Neural cell (in vitro differentiated cells): ENCODE data around the gene ST6GAL1.

Experiments used
- POLR2AphosphoS5 ChIP-seq: IDR thresholded peaks from 2 replicates; pipeline ENCODE4 v1.6.1; 2012
- TF ChIP-seq, protein P1 (sequence below): fragments of 450-650 bp; IDR thresholded peaks from 2 replicates; pipeline ENCODE4 v1.5.1; 2014; ENCODE audit warnings: antibody characterized with exemption, mild to moderate bottlenecking, moderate library complexity; ENCODE audit not compliant: poor library complexity, severe bottlenecking

- TF ChIP-seq, protein P1, sequence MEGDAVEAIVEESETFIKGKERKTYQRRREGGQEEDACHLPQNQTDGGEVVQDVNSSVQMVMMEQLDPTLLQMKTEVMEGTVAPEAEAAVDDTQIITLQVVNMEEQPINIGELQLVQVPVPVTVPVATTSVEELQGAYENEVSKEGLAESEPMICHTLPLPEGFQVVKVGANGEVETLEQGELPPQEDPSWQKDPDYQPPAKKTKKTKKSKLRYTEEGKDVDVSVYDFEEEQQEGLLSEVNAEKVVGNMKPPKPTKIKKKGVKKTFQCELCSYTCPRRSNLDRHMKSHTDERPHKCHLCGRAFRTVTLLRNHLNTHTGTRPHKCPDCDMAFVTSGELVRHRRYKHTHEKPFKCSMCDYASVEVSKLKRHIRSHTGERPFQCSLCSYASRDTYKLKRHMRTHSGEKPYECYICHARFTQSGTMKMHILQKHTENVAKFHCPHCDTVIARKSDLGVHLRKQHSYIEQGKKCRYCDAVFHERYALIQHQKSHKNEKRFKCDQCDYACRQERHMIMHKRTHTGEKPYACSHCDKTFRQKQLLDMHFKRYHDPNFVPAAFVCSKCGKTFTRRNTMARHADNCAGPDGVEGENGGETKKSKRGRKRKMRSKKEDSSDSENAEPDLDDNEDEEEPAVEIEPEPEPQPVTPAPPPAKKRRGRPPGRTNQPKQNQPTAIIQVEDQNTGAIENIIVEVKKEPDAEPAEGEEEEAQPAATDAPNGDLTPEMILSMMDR: no peak
- no peak for TF ChIP-seq POLR2AphosphoS5
Observed at GRCh38 chr3:187076297-187076696, 146.0 kb downstream of the ST6GAL1 start.
